Measurements from ENCODE around the gene MIA2. TPM values are rescaled to one million over a fixed set of nuclear protein-coding genes. Genes with fewer than 3 reads are reported as not detected.

MIA2 gene
- total and polyA plus RNA-seq, 9 of the 15 experiments (the other 6 are each of a cell fraction or from before 2014, with no cell fraction given): 6.0 to 21.8 (median 12.8) TPM

DNA sequence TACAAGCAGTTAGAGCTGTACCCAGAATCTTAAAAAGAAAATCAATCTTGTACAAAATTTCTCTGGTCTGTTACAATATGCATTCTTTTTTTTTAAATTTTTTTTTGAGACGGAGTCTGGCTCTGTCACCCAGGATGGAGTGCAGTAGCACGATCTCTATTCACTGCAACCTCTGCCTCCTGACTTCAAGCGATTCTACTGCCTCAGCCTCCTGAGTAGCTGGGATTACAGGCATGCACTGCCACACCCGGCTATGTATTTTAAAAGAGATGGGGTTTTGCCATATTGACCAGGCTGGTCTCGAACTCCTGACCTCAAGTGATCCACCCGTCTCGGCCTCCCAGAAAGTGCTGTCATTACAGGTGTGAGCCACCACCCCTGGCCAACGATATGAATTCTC, 194.4 kb downstream of the MIA2 start:
- no peak overlapping the region for H3K9ac ChIP-seq (ENCODE audit: insufficient read depth in 1 of 2, low read depth in 2 of 2, low read length in 2 of 2)
- WGBS (ENCODE audit: insufficient coverage, low coverage, missing lambda C conversion rate): 65% methylated on average over 4 of the region's 8 CpGs
- FAIRE-seq (no peak), DNase-seq (ENCODE audit: extremely low read depth in 1 of 4, low spot score in 3 of 4) (no peak), ATAC-seq (no peak)
- no peak for TF ChIP-seq ZNF354B (CRISPR knock-in tag; IDR thresholded peaks at IDR 0.05)
- TF ChIP-seq SNIP1 (IDR thresholded peaks at IDR 0.05; ENCODE audit: low read depth): no peak
- no peak for TF ChIP-seq MYC (IDR thresholded peaks at IDR 0.05; ENCODE audit: low read depth, low read length)
- no peak for TF ChIP-seq MYC (CRISPR knock-in tag; IDR thresholded peaks at IDR 0.05; ENCODE audit: borderline replicate concordance, low read depth)
- TF ChIP-seq NCOA1 (IDR thresholded peaks at IDR 0.05; ENCODE audit: low read depth): no peak
- TF ChIP-seq TAL1 (IDR thresholded peaks at IDR 0.05): no peak
- TF ChIP-seq STAT5A (IDR thresholded peaks at IDR 0.05; ENCODE audit: borderline replicate concordance, low read length): no peak
- TF ChIP-seq ZNF77 (CRISPR knock-in tag; IDR thresholded peaks at IDR 0.05): no peak
- TF ChIP-seq ARID1B (IDR thresholded peaks at IDR 0.05): no peak
- TF ChIP-seq ZNF717 (CRISPR knock-in tag; IDR thresholded peaks at IDR 0.05): no peak
- intact Hi-C loops (cut with micrococcal nuclease) (no loop called here), in situ Hi-C loops (cut with MboI) (loop anchor here (10.0 kb wide), 1 partner anchor 323 kb away; the partner anchor contains the start of gene SEC23A)
- H3K27me3 ChIP-seq (ENCODE audit: control insufficient read depth in 2 of 2, insufficient read depth in 2 of 2, low read length in 2 of 2): no peaks in the 10 kb centered on the region
- no peak overlapping the region for H3K27ac ChIP-seq (ENCODE audit: extremely low read depth, low read depth, low read length)
- peaks cover 2 to 16% of the 10 kb centered on the region in 2 experiments; a peak in 4 of 5 replicates for H3K4me1 ChIP-seq (replicated peaks in 1 of 2; ENCODE audit: control insufficient read depth in 2 of 2, insufficient read depth in 2 of 2, low read length in 2 of 2)
- no TSS peak for BruUV-seq (replicated peaks)
- H3K4me2 ChIP-seq (ENCODE audit: insufficient read depth, low read length): no peak overlapping the region
- H3K9me3 ChIP-seq (replicated peaks; ENCODE audit: control insufficient read depth, insufficient read depth, low read depth, low read length): no peaks in the 10 kb centered on the region
- H2AFZ ChIP-seq (ENCODE audit: low read depth, low read length): no peak overlapping the region
- H3K79me2 ChIP-seq (ENCODE audit: control insufficient read depth, insufficient read depth, low read length): peaks cover 12% of the 10 kb centered on the region
- POLR2A ChIA-PET: no interaction called here
- no peaks in the 10 kb centered on the region for H4K20me1 ChIP-seq (replicated peaks; ENCODE audit: control insufficient read depth, insufficient read depth, low read length)
- H3K36me3 ChIP-seq (ENCODE audit: control insufficient read depth, insufficient read depth, low read length): no peaks in the 10 kb centered on the region; the same call in 2 of the 3 replicates
- CTCF ChIA-PET (ENCODE audit: low intra/inter-chr PET ratio): no interaction called here
- H3K9me1 ChIP-seq (ENCODE audit: control insufficient read depth, insufficient read depth, low read length): no peaks in the 10 kb centered on the region
- H3K4me3 ChIP-seq: no peak overlapping the region
